Measurements from ENCODE around the gene EMILIN2. TPM values are rescaled to one million over a fixed set of nuclear protein-coding genes. Genes with fewer than 3 reads are reported as not detected.

EMILIN2 gene
- polyA plus RNA-seq, 4 donors = 12.4 to 34.8 (median 14.4) TPM

- DNase-seq (ENCODE audit: low read depth in 4 of 4, low spot score in 3 of 4) = no peak
Measured at GRCh38 chr18:2895391-2895790, 48.6 kb downstream of the EMILIN2 start.

- no peak for DNase-seq (ENCODE audit: low read depth in 4 of 4, low spot score in 3 of 4)
Measured at GRCh38 chr18:2896990-2897389, 50.2 kb downstream of the EMILIN2 start.

GRCh38 chr18:2897448-2898185 lies 50.8 kb downstream of the EMILIN2 start:
- no peak for DNase-seq (ENCODE audit: low read depth in 4 of 4, low spot score in 3 of 4)

- DNase-seq (ENCODE audit: low read depth in 4 of 4, low spot score in 3 of 4) = no peak
Measured at GRCh38 chr18:2898186-2898640, 51.4 kb downstream of the EMILIN2 start.

GRCh38 chr18:2900684-2901422 lies 54.0 kb downstream of the EMILIN2 start:
- DNase-seq (ENCODE audit: low read depth in 4 of 4, low spot score in 3 of 4) = no peak

- no peak for DNase-seq (ENCODE audit: low read depth in 4 of 4, low spot score in 3 of 4)
Measured at GRCh38 chr18:2901423-2901985, 54.7 kb downstream of the EMILIN2 start.

GRCh38 chr18:2902327-2902726 lies 55.5 kb downstream of the EMILIN2 start:
- no peak for DNase-seq (ENCODE audit: low read depth in 4 of 4, low spot score in 3 of 4)

GRCh38 chr18:2903006-2903405 lies 56.2 kb downstream of the EMILIN2 start:
- DNase-seq (ENCODE audit: low read depth in 4 of 4, low spot score in 3 of 4) = no peak

- no peak for DNase-seq (ENCODE audit: low read depth in 4 of 4, low spot score in 3 of 4)
Measured at GRCh38 chr18:2905854-2906703, 59.3 kb downstream of the EMILIN2 start.

GRCh38 chr18:2906704-2907549 lies 60.1 kb downstream of the EMILIN2 start:
- no peak for DNase-seq (ENCODE audit: low read depth in 4 of 4, low spot score in 3 of 4)

- no peak for DNase-seq (ENCODE audit: low read depth in 4 of 4, low spot score in 3 of 4)
Measured at GRCh38 chr18:2907550-2908135, 60.8 kb downstream of the EMILIN2 start.

GRCh38 chr18:2908166-2908945 lies 61.5 kb downstream of the EMILIN2 start:
- DNase-seq (ENCODE audit: low read depth in 4 of 4, low spot score in 3 of 4) = no peak

GRCh38 chr18:2908946-2909335 lies 62.1 kb downstream of the EMILIN2 start:
- DNase-seq (ENCODE audit: low read depth in 4 of 4, low spot score in 3 of 4) = no peak

- DNase-seq (ENCODE audit: low read depth in 4 of 4, low spot score in 3 of 4) = no peak
Measured at GRCh38 chr18:2909431-2910140, 62.8 kb downstream of the EMILIN2 start.

GRCh38 chr18:2910261-2910660 lies 63.5 kb downstream of the EMILIN2 start:
- no peak for DNase-seq (ENCODE audit: low read depth in 4 of 4, low spot score in 3 of 4)

GRCh38 chr18:2910751-2911425 lies 64.1 kb downstream of the EMILIN2 start:
- DNase-seq (ENCODE audit: low read depth in 4 of 4, low spot score in 3 of 4) = no peak

- DNase-seq (ENCODE audit: low read depth in 4 of 4, low spot score in 3 of 4) = no peak
Measured at GRCh38 chr18:2911533-2911932, 64.7 kb downstream of the EMILIN2 start.
